GM12891 (cell line): ENCODE data around the gene ITGB4.

Experiments
- POLR2A ChIP-seq: IDR thresholded peaks from 2 replicates; pipeline ENCODE4 v1.6.1; 2011; ENCODE audit warnings: low read depth, low read length, control low read depth
- POLR2AphosphoS5 ChIP-seq: IDR thresholded peaks from 2 replicates; pipeline ENCODE4 v1.6.1; 2011; ENCODE audit warnings: low read depth, low read length, control low read depth
- SPI1 ChIP-seq: IDR thresholded peaks from 2 replicates; pipeline ENCODE4 v1.6.1; 2011; ENCODE audit warnings: low read depth, low read length, control low read depth
- TAF1 ChIP-seq: IDR thresholded peaks from 2 replicates; pipeline ENCODE4 v1.6.1; 2011; ENCODE audit warnings: low read depth, low read length, control low read depth

DNA sequence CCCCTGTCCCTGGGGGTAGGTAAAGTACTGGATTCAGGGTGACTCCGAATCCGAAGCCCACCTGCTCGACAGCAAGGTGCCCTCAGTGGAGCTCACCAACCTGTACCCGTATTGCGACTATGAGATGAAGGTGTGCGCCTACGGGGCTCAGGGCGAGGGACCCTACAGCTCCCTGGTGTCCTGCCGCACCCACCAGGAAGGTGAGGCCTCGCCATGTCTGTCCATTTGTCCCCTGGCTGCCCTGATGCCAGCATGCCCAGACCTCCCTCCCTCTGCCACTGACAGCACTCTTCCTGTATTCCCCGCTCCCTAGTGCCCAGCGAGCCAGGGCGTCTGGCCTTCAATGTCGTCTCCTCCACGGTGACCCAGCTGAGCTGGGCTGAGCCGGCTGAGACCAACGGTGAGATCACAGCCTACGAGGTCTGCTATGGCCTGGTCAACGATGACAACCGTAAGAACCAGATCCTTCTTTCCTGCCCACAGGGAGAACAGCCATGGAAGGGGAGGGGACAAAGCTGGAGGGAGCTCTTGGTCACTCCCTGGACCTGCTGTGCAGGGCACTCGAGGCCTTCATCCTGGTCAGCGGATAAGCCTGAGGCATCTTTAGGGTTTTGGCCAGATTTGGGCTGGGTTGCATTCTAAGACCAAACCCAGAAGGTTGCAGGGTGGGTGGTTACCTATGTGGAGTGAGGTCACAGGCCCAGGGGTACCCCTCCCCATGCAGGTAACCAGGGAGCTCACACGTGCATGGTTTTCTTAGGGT lies 29.6 kb downstream of the ITGB4 start:
- TF ChIP-seq POLR2A (no peak), POLR2AphosphoS5 (no peak), TAF1 (no peak), SPI1 (no peak)
